HFF-Myc (cell line): ENCODE results near the gene LRRFIP1.

Source experiments
- DNase-seq: peaks from one replicate; pipeline ENCODE4 v3.0.0-alpha.2; 2011; ENCODE audit warnings: low read depth; ENCODE audit errors: extremely low read depth
- H3K4me3 ChIP-seq: replicated peaks from 2 replicates; pipeline ENCODE4 v1.5.1; 2011; ENCODE audit warnings: low read depth, mild to moderate bottlenecking, control low read depth, low read length
- CTCF ChIP-seq: IDR thresholded peaks from 2 replicates; pipeline ENCODE4 v1.5.1; 2012; ENCODE audit warnings: mild to moderate bottlenecking, low read depth, low read length, control low read depth; ENCODE audit errors: missing control alignments

The LRRFIP1 gene

GRCh38 chr2:237689336-237690131 lies 62.1 kb downstream of the LRRFIP1 start:
- TF ChIP-seq CTCF: no peak
- no peak overlapping the region for H3K4me3 ChIP-seq
- no peak for DNase-seq

- DNase-seq: no peak
- peak overlapping the region; percentile 57 for H3K4me3 ChIP-seq
- no peak for TF ChIP-seq CTCF
Measured at GRCh38 chr2:237691029-237691907, 63.9 kb downstream of the LRRFIP1 start.

GRCh38 chr2:237691908-237692600 lies 64.7 kb downstream of the LRRFIP1 start:
- no peak for DNase-seq
- TF ChIP-seq CTCF: no peak

GRCh38 chr2:237692601-237693290 lies 65.4 kb downstream of the LRRFIP1 start:
- no peak for TF ChIP-seq CTCF
- H3K4me3 ChIP-seq: peak overlapping the region; percentile 94
- no peak for DNase-seq

More at GRCh38 chr2:237691908-237692600, 64.7 kb downstream of the LRRFIP1 start:
- peak overlapping the region; percentile 94 for H3K4me3 ChIP-seq

GRCh38 chr2:237693291-237693994 lies 66.1 kb downstream of the LRRFIP1 start:
- peak overlapping the region; percentile 94 for H3K4me3 ChIP-seq
- no peak for TF ChIP-seq CTCF
- DNase-seq: no peak
